Cardiac septum (tissue), 1 donor: ENCODE data around the gene MAN2B1. TPM values are rescaled to one million over a fixed set of nuclear protein-coding genes. Genes with fewer than 3 reads are reported as not detected.
"Not testable (repeated sequence)": the region's sequence is repeated elsewhere in the genome, so short reads cannot be mapped to it uniquely, and the experiment has no call there.

Experiments used
- DNase-seq: peaks from one replicate; pipeline ENCODE4 v3.0.0-alpha.2; 2020; ENCODE audit warnings: low spot score
- intact Hi-C: fragments of 100-400 bp; cut with DNase I; formaldehyde crosslinking; loops from one replicate; pipeline ENCODE4 v1.14.0; 2022
- total RNA-seq: library from RNA; stranded (reverse); fragmentation: NEBNext Ultra II Directional; extraction: Animal tissue kit (Norgen Biotek cat#: 25700); gene quantifications from one replicate; pipeline ENCODE4 v1.2.1, GENCODE V29; 2021
- donor health status: DM: no; HTN: no; CAD: no.

MAN2B1 gene
- total RNA-seq, 1 donor from 2014 or later = 20.6 TPM

- no peak for DNase-seq
- intact Hi-C loops = loop anchor here (5.0 kb wide), 1 partner anchor 106 kb away; no protein-coding TSS in a partner anchor
Measured at GRCh38 chr19:12667731-12668302, 1.3 kb upstream of the MAN2B1 start.

DNA sequence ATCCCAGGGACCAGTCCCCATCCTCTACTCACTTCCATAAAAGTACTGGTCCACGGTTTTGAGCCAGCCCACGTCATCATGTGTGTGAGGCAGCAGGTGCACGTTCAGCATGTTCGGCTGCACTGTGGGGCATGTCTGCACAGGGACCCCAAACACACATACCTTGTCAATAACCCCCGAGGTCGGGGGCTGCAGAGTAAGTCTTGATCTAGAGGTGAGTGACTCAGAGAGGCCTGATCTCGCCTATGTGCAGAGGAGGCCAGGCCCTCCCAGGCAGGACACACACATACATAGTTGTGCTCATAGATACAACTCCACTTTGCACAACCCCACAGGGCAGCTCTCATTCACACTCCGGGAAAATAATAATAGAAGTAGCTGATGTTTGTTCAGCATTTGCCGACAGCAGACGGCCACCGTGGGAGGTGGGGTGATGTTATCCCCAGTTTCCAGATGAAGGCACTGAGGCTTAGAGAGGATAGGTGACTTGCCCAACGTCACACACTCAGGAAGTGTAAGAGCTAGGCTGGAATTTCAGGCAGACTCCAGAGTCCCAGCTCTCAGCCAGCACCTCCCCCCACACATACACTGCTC, 774 bp downstream of the MAN2B1 start:
- intact Hi-C loops = loop anchor here (5.0 kb wide), 1 partner anchor 103 kb away; no protein-coding TSS in a partner anchor
- DNase-seq = no peak

GRCh38 chr19:12665281-12665573, 1.3 kb downstream of the MAN2B1 start:
- peak; percentile 92 for DNase-seq
- intact Hi-C loops = loop anchor here (5.0 kb wide), 1 partner anchor 103 kb away; no protein-coding TSS in a partner anchor

GRCh38 chr19:12664406-12665280, 1.9 kb downstream of the MAN2B1 start:
- no peak for DNase-seq
- intact Hi-C loops = loop anchor here (5.0 kb wide), 1 partner anchor 102 kb away; no protein-coding TSS in a partner anchor

GRCh38 chr19:12660980-12661379, 5.6 kb downstream of the MAN2B1 start:
- no peak for DNase-seq
- intact Hi-C loops = no loop called here

DNA sequence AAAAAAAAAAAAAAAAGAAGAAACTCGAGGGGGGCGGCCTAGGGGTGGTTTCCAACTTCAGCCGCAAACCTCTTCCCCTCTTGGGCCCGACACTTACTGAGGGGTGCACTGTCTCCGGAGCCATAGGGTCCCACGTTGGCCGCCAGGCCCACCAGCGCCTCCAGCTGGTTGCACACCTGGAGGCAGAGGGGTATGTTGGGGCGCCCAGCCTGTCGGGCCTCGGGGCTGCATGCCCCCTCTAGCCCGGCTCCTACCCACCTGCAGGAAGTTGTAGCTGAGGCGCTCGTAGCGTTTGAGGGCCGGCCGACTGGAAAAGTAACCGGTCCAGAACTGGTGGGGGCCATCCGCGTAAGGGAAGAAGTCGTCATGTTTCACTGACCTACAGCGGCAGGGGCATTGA, 8.6 kb downstream of the MAN2B1 start:
- DNase-seq = no peak
- intact Hi-C loops = no loop called here

DNA sequence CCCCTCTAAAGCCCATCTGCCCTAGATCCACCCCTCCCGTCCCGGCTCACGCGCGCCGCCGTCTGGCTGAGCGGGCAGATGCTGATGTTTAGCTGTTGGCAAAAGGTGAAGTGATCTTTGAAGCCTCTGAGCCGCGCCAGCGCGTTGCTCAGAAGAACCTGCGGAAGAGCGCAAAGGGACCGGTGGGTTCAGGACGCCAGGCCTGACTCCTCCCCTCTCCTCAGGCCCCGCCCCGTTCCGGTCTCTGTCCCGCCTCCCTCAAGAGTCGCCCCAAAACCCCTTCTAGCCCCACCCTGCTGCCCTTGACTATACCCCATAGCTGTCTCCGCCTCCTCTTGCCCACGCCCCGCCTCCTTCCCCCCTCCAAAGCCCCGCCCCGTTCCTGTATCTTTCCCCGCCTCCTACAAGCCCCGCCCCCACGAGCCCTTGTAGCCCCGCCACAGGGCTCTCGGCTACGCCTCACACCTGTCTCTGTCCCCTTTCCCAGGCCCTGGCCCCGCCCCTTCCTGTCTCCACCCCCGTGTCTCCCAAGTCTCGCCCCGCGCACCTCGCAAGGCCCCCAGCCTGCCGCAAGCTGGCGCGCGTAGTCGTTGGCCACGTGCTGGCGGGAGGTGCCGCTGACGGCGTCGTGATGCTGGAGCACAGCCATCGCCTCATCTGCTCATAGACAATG, 9.5 kb downstream of the MAN2B1 start:
- DNase-seq = no peak
- intact Hi-C loops = no loop called here

DNA sequence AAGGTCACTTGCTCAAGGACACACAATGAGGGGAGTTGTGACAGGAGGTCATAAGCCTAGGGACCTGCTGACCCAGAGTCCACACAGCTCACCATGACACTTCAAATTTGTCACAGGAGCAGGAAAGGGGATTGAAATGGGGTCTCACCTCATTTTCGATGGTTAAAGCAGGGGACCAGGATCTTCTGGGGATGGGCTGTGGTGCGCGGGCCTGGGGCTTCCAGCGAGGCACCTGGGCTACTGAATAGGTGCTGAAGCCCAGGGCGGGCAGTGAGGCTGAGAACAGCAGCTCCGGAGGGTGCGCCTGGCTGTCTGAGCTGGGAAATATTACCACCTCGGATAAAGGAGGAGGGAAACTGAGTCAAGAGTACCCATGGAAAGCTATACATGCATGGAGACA, 11.0 kb downstream of the MAN2B1 start:
- DNase-seq = no peak
- intact Hi-C loops = no loop called here

GRCh38 chr19:12652219-12652618, 14.3 kb downstream of the MAN2B1 start:
- no peak for DNase-seq
- intact Hi-C loops = no loop called here

DNA sequence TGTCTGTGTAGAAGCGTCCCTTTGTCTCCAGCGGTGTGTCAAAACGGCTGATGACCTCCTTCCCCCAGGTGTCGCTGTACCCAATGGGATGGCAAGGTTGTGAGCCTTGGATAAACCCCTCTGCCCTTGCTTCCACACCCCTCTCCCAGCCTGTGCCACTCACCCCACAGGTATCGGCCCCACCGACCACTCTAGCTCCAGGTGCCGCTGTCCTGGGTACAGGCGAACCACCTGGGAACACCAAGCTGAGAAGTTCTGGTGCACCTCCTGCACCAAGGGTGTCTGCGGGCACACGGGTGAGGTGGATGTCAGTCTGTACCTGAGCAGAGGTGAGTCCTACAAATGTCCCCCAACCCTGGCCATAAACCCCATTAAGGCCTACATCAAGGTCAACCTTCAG, 16.6 kb downstream of the MAN2B1 start:
- no peak for DNase-seq
- intact Hi-C loops = no loop called here

DNA sequence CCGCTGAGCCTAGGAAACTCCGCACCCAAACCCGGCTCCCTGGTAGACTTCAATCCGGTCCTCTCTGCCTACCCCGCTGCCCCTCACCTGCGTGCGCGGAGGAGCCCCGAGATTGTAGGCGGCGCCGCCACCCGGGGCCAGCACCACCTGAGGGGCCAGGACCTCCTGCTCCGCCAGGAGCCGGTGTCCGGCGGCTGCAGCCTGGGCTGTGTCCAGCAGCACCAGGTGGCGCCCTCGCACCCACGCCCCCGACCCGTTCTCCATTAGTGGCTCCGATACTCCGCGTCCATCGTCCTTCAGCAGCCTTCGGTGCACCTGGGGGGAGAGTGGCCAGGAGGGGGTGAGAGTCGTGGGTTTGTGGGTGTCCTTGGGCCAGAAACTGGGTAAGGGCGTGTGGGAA, 18.5 kb downstream of the MAN2B1 start:
- no peak for DNase-seq
- intact Hi-C loops = no loop called here

- intact Hi-C loops = no loop called here
- DNase-seq = peak; percentile 88
Measured at GRCh38 chr19:12647490-12648071, 19.0 kb downstream of the MAN2B1 start.

GRCh38 chr19:12647047-12647446, 19.5 kb downstream of the MAN2B1 start:
- DNase-seq = no peak
- intact Hi-C loops = no loop called here

- intact Hi-C loops = no loop called here
- no peak for DNase-seq
Measured at GRCh38 chr19:12646551-12646950, 20.0 kb downstream of the MAN2B1 start.

DNA sequence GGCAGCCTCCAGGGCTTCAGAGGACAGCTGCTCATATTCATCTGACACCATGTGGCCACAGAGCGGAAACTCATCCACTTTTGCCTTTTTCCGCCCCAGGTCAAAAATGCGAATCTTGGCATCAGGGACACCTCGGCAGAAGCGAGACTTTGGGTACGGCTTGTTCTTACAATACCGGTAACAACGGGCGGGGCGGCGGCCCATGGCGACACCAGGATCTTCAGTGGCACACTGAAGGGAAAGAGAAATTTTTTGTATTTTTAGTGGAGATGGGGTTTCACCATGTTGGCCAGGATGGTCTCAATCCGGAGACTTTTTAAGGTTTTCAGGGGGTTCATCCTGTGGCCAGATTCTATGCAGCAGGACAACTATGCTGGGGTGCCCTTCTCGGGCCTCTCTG, 22.8 kb downstream of the MAN2B1 start:
- DNase-seq = peak; percentile 44
- intact Hi-C loops = not testable (repeated sequence)

DNA sequence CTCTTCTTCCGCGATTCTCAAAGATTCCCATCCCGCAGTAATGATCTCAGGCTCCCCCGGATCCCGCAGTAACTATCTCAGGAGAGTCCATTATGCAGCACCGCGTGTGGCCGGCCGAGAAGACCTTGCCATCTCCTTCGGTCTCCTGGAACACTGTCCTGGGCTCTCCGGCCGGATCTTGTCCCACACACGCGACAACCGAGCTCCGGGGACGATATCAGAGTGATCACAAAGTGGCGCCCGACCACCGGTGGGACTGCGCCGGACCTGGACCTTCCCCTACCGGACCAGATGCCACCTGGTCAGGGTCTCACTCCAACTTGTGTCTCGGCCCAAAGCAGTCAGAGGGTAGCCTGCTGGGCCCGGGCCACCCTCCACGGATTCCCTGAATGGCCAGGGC, 24.0 kb downstream of the MAN2B1 start:
- intact Hi-C loops = no loop called here
- no peak for DNase-seq

- intact Hi-C loops = no loop called here
- peak; percentile 27 for DNase-seq
Measured at GRCh38 chr19:12641456-12641855, 25.1 kb downstream of the MAN2B1 start.

- intact Hi-C loops = no loop called here
Measured at GRCh38 chr19:12639901-12640613, 26.5 kb downstream of the MAN2B1 start.

DNA sequence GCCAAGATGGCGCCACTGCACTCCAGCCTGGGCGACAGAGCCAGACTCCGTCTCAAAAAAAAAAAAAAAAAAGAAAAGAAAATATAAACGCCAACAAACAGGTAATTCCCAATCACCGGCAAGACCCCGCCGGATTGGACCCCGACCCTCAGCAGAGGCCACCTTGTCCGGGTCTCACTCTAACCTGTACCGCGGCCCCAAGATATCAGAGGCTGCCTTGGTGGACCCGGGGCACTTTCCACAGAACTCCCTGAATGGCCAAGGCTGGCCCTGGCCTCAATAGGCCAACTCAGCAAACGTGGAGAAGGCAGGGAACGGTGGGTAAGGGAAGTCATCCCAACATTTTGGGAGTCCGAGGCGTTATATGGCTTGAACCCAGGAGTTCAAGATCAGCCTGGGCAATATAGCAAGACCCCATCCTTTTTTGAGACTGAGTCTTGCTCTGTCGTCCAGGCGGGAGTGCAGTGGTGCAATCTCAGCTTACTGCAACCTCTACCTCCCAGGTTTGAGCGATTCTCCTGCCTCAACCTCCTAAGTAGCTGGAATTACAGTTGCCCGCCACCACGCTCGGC, 27.8 kb downstream of the MAN2B1 start:
- intact Hi-C loops = no loop called here
- peak; percentile 35 for DNase-seq

More at GRCh38 chr19:12639901-12640613, 26.5 kb downstream of the MAN2B1 start:
- peak; percentile 94 for DNase-seq
